Prostate gland (tissue), 2 donors: ENCODE measurements around the gene EYA4. TPM values are rescaled to one million over a fixed set of nuclear protein-coding genes. Genes with fewer than 3 reads are reported as not detected.
"Not testable (repeated sequence)": the region's sequence is repeated elsewhere in the genome, so short reads cannot be mapped to it uniquely, and the experiment has no call there.

ENCODE experiments used
- DNase-seq: peaks from one replicate; pipeline ENCODE4 v3.0.0-alpha.2; 2019; ENCODE audit warnings: low spot score
- H3K27ac ChIP-seq, 2 donors: fragments of 200-600 bp; sonication (generic); 2 replicates each; pipeline ENCODE4 v1.5.1; 2017 to 2019
- H3K27me3 ChIP-seq: fragments of 200-600 bp; sonication (generic); replicated peaks from 2 replicates; pipeline ENCODE4 v1.5.1; 2019; ENCODE audit not compliant: insufficient read depth
- H3K36me3 ChIP-seq, 2 donors: fragments of 200-600 bp; sonication (generic); 1 replicate in 1 of 2; 2 replicates in 1 of 2; pipeline versions ENCODE4 v1.5.1 to v1.8.1; 2017 to 2019
- H3K4me1 ChIP-seq: fragments of 200-600 bp; sonication (generic); replicated peaks from 2 replicates; pipeline ENCODE4 v1.5.1; 2019
- H3K4me3 ChIP-seq, 2 donors: fragments of 200-600 bp; sonication (generic); 2 replicates each; pipeline ENCODE4 v1.5.1; 2017 to 2019
- H3K9me3 ChIP-seq: fragments of 200-600 bp; sonication (generic); 2 replicates; pipeline ENCODE4 v1.5.1; 2017
- CTCF ChIP-seq, 4 experiments: fragments of 200-600 bp in 2 of 4; fragments of 450-650 bp in 2 of 4; sonication (generic) in 2 of 4; IDR thresholded peaks; 1 replicate in 3 of 4; 2 replicates in 1 of 4; pipeline ENCODE4 v1.5.1; 2016 to 2019; ENCODE audit warnings: antibody characterized with exemption in 4 of 4, mild to moderate bottlenecking in 2 of 4, moderate library complexity in 2 of 4
- POLR2A ChIP-seq: fragments of 450-650 bp; IDR thresholded peaks from one replicate; pipeline ENCODE4 v1.6.1; 2016; ENCODE audit warnings: antibody characterized with exemption, mild to moderate bottlenecking
- POLR2AphosphoS5 ChIP-seq: sonication (generic); formaldehyde crosslinking; IDR thresholded peaks from one replicate; pipeline ENCODE4 v1.6.1; 2017; ENCODE audit warnings: antibody characterized with exemption
- WGBS: methylation state at CpG from one replicate; pipeline ENCODE4 v1.1.5; 2018; 5-methylcytosine and 5-hydroxymethylcytosine counted together
- intact Hi-C: fragments of 100-400 bp; cut with DNase I; formaldehyde crosslinking; loops from one replicate; pipeline ENCODE4 v1.14.2; 2022
- total RNA-seq, 2 donors: library from RNA; depleted of rRNA; stranded (reverse); fragments of >200 nt; gene quantifications; one replicate each; pipeline ENCODE4 v1.1.0, GENCODE V29; 2016

The EYA4 gene
- total RNA-seq, 2 donors from 2014 or later: 4.1 to 7.3 TPM

- intact Hi-C loops: loop anchor here (5.0 kb wide), 4 partner anchors 310 to 720 kb away; partner anchors contain the start of gene EYA4
- Histone ChIP-seq H3K4me3 (no peak overlapping the region), H3K27me3 (no peaks in the 10 kb centered on the region), H3K36me3 (no peaks in the 10 kb centered on the region), H3K27ac (no peak overlapping the region), H3K4me1 (no peaks in the 10 kb centered on the region), H3K9me3 (no peaks in the 10 kb centered on the region)
- DNase-seq: no peak
- no peak for TF ChIP-seq CTCF (IDR thresholded peaks at IDR 0.05)
- no peak for TF ChIP-seq POLR2AphosphoS5
- no peak for TF ChIP-seq POLR2A
- 48% methylated on average over 6 of the region's 6 CpGs for WGBS
Measured at GRCh38 chr6:133551847-133552341, 310.7 kb downstream of the EYA4 start.

DNA sequence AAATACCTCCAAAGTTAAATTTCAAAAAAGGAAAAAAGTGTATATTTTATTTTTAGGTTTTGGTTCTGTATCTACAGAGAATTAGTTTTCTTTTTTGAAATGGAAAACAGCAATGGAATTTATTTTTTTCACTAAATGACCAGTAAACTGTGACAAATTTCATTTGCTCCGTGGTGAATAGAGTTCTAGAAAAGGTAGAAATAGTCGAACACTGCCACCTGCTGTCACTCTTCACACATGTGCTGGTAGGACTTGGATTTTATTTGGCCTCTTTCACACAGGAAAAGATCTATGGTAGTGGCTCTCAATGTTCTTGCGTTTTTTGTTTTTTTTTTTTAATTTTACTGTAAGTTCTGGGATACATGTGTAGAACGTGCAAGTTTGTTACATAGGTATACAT is 312.5 kb downstream of the EYA4 start:
- no peak overlapping the region for H3K4me3 ChIP-seq
- no peaks in the 10 kb centered on the region for H3K4me1 ChIP-seq
- 11% methylated on average over 4 of the region's 4 CpGs for WGBS
- H3K27ac ChIP-seq: no peak overlapping the region
- no peaks in the 10 kb centered on the region for H3K36me3 ChIP-seq
- intact Hi-C loops: loop anchor here (5.0 kb wide), 4 partner anchors 311 to 721 kb away; partner anchors contain the start of gene EYA4
- no peaks in the 10 kb centered on the region for H3K9me3 ChIP-seq
- TF ChIP-seq CTCF (IDR thresholded peaks at IDR 0.05) (peak in 3 of 4 experiments; percentile 55 to 59 (median 55)), POLR2A (no peak)
- no peaks in the 10 kb centered on the region for H3K27me3 ChIP-seq
- peak; percentile 19 for DNase-seq

DNA sequence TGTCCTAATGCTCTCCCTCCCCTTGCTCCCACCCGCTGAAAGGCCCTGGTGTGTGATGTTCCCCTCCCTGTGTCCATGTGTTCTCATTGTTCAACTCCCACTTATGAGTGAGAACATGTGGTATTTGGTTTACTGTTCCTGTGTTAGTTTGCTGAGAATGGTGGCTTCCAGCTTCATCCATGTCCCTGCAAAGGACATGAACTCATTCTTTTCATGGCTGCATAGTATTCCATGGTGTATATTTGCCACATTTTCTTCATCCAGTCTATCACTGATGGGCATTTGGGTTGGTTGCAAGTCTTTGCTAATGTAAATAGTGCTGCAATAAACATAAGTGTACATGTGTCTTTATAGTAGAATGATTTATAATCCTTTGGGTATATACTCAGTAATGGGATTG is 313.0 kb downstream of the EYA4 start:
- H3K4me3 ChIP-seq, H3K27ac ChIP-seq, H3K36me3 ChIP-seq, H3K9me3 ChIP-seq, H3K4me1 ChIP-seq, H3K27me3 ChIP-seq, DNase-seq: not testable (repeated sequence)
- WGBS: 87% methylated on average over 1 of the region's 1 CpG
- intact Hi-C loops: loop anchor here (5.0 kb wide), 4 partner anchors 312 to 722 kb away; partner anchors contain the start of gene EYA4

GRCh38 chr6:133555685-133556084 is 314.5 kb downstream of the EYA4 start:
- DNase-seq: no peak
- 17% methylated on average over 2 of the region's 2 CpGs for WGBS
- TF ChIP-seq POLR2A: no peak
- TF ChIP-seq CTCF (IDR thresholded peaks at IDR 0.05): no peak
- TF ChIP-seq POLR2AphosphoS5: no peak
- no peak overlapping the region for H3K4me3 ChIP-seq
- H3K27ac ChIP-seq: no peak overlapping the region
- no peaks in the 10 kb centered on the region for H3K4me1 ChIP-seq
- no peaks in the 10 kb centered on the region for H3K9me3 ChIP-seq
- no peaks in the 10 kb centered on the region for H3K36me3 ChIP-seq
- intact Hi-C loops: no loop called here
- no peaks in the 10 kb centered on the region for H3K27me3 ChIP-seq

- intact Hi-C loops: no loop called here
- H3K27me3 ChIP-seq: no peaks in the 10 kb centered on the region
- no peak overlapping the region for H3K4me3 ChIP-seq
- no peak overlapping the region for H3K27ac ChIP-seq
- no peaks in the 10 kb centered on the region for H3K9me3 ChIP-seq
- no peak for DNase-seq
- WGBS: 96% methylated on average over 2 of the region's 2 CpGs
- H3K36me3 ChIP-seq: no peaks in the 10 kb centered on the region
- no peak for TF ChIP-seq POLR2AphosphoS5
- TF ChIP-seq CTCF (IDR thresholded peaks at IDR 0.05): no peak
- TF ChIP-seq POLR2A: no peak
- no peaks in the 10 kb centered on the region for H3K4me1 ChIP-seq
Measured at GRCh38 chr6:133559926-133560325, 318.8 kb downstream of the EYA4 start.
